HEK293 (cell line): ENCODE data around the gene FGD3.

ENCODE experiments used
- CTCF ChIA-PET: fragments of 350-600 bp; formaldehyde crosslinking; extraction: SDS; loops from one replicate; lab custom pipeline; 2021; ENCODE audit warnings: antibody characterized with exemption; lab: Yijun Ruan, JAX
- POLR2A ChIA-PET: fragments of 300-600 bp; formaldehyde crosslinking; extraction: SDS; loops from one replicate; lab custom pipeline; 2020; ENCODE audit warnings: antibody characterized with exemption, inconsistent platforms; lab: Yijun Ruan, JAX
- H3K27ac ChIP-seq: fragments of 200-500 bp; sonication (Bioruptor generic); 2 replicates; pipeline ENCODE4 v1.5.1; 2014; ENCODE audit warnings: low read depth, low read length, control low read depth, inconsistent platforms; ENCODE audit errors: extremely low read depth
- H3K36me3 ChIP-seq, 2 experiments: fragments of 200-500 bp in 1 of 2; sonication (Bioruptor generic) in 1 of 2; 1 replicate in 1 of 2; 2 replicates in 1 of 2; pipeline ENCODE4 v1.5.1; 2014 to 2017; ENCODE audit warnings: inconsistent platforms in 2 of 2, low read length in 2 of 2; ENCODE audit not compliant: control insufficient read depth in 2 of 2, insufficient read depth in 1 of 2
- H3K4me1 ChIP-seq: fragments of 200-500 bp; sonication (Bioruptor generic); 2 replicates; pipeline ENCODE4 v1.5.1; 2014; ENCODE audit warnings: mild to moderate bottlenecking, low read length, inconsistent platforms; ENCODE audit not compliant: control insufficient read depth, insufficient read depth
- H3K4me3 ChIP-seq: 2 replicates; pipeline ENCODE4 v1.5.1; 2011; ENCODE audit warnings: low read depth, mild to moderate bottlenecking, control low read depth, low read length, moderate library complexity
- H3K9me3 ChIP-seq: fragments of 200-500 bp; sonication (Bioruptor generic); 2 replicates; pipeline ENCODE4 v1.5.1; 2014; ENCODE audit warnings: low read depth, low read length, inconsistent platforms; ENCODE audit not compliant: control insufficient read depth, insufficient read depth
- HOXD13 ChIP-seq: sonication (generic); formaldehyde crosslinking; IDR thresholded peaks from 2 replicates; pipeline ENCODE4 v1.8.0; 2022; ENCODE audit warnings: missing genetic modification reagents, borderline replicate concordance
- OSR2 ChIP-seq: fragments of 450-650 bp; formaldehyde crosslinking; IDR thresholded peaks from 2 replicates; pipeline ENCODE4 v1.5.1; 2016; ENCODE audit warnings: missing biosample characterization, missing genetic modification characterization
- PATZ1 ChIP-seq: fragments of 450-650 bp; formaldehyde crosslinking; IDR thresholded peaks from 2 replicates; pipeline ENCODE4 v1.5.1; 2016; ENCODE audit warnings: missing biosample characterization, missing genetic modification characterization
- SCRT2 ChIP-seq: fragments of 450-650 bp; formaldehyde crosslinking; IDR thresholded peaks from 2 replicates; pipeline ENCODE4 v1.5.1; 2016; ENCODE audit warnings: missing biosample characterization, missing genetic modification characterization
- ZBTB17 ChIP-seq: fragments of 450-650 bp; formaldehyde crosslinking; IDR thresholded peaks from 2 replicates; pipeline ENCODE4 v1.5.1; 2016; ENCODE audit warnings: missing biosample characterization, missing genetic modification characterization
- ZNF114 ChIP-seq: fragments of 450-650 bp; formaldehyde crosslinking; IDR thresholded peaks from 2 replicates; pipeline ENCODE4 v1.5.0; 2017; ENCODE audit warnings: missing biosample characterization, missing genetic modification characterization
- ZNF140 ChIP-seq: fragments of 450-650 bp; formaldehyde crosslinking; IDR thresholded peaks from 2 replicates; pipeline ENCODE4 v1.5.1; 2016; ENCODE audit warnings: missing biosample characterization, missing genetic modification characterization
- ZNF211 ChIP-seq: fragments of 450-650 bp; formaldehyde crosslinking; IDR thresholded peaks from 2 replicates; pipeline ENCODE4 v1.5.1; 2016; ENCODE audit warnings: low read depth, missing biosample characterization, missing genetic modification characterization
- ZNF621 ChIP-seq: fragments of 450-650 bp; formaldehyde crosslinking; IDR thresholded peaks from 2 replicates; pipeline ENCODE4 v1.5.1; 2017; ENCODE audit warnings: missing biosample characterization, missing genetic modification characterization
- ZNF623 ChIP-seq: fragments of 450-650 bp; formaldehyde crosslinking; IDR thresholded peaks from 2 replicates; pipeline ENCODE4 v1.5.1; 2016; ENCODE audit warnings: missing biosample characterization, missing genetic modification characterization
- TF ChIP-seq, protein P1 (sequence below): fragments of 450-650 bp; formaldehyde crosslinking; IDR thresholded peaks from 2 replicates; pipeline ENCODE4 v1.5.1; 2017; ENCODE audit warnings: missing biosample characterization, missing genetic modification characterization
- TF ChIP-seq, protein P2 (sequence below): fragments of 450-650 bp; formaldehyde crosslinking; IDR thresholded peaks from 2 replicates; pipeline ENCODE4 v1.5.1; 2017; ENCODE audit warnings: missing biosample characterization, mild to moderate bottlenecking, missing genetic modification characterization, moderate library complexity
- TF ChIP-seq, protein P3 (sequence below): fragments of 450-650 bp; formaldehyde crosslinking; IDR thresholded peaks from 2 replicates; pipeline ENCODE4 v1.5.1; 2017; ENCODE audit warnings: missing biosample characterization, missing genetic modification characterization
- TF ChIP-seq, protein P4 (sequence below): fragments of 450-650 bp; formaldehyde crosslinking; IDR thresholded peaks from 2 replicates; pipeline ENCODE4 v1.5.1; 2016; ENCODE audit warnings: missing biosample characterization, missing genetic modification characterization

FGD3 gene

GRCh38 chr9:93007529-93008058 lies 60.3 kb downstream of the FGD3 start:
- Histone ChIP-seq H3K9me3 (no peaks in the 10 kb centered on the region), H3K27ac (no peak overlapping the region), H3K4me3 (no peak overlapping the region), H3K36me3 (no peaks in the 10 kb centered on the region), H3K4me1 (no peaks in the 10 kb centered on the region)
- ChIA-PET CTCF (no interaction called here), POLR2A (no interaction called here)
- TF ChIP-seq SCRT2 (tag by site-specific recombination): no peak
- TF ChIP-seq ZNF623: no peak
- TF ChIP-seq ZNF140 (tag by site-specific recombination): no peak
- no peak for TF ChIP-seq HOXD13 (CRISPR knock-in tag)
- no peak for TF ChIP-seq ZNF211 (tag by site-specific recombination)
- TF ChIP-seq, protein P1, sequence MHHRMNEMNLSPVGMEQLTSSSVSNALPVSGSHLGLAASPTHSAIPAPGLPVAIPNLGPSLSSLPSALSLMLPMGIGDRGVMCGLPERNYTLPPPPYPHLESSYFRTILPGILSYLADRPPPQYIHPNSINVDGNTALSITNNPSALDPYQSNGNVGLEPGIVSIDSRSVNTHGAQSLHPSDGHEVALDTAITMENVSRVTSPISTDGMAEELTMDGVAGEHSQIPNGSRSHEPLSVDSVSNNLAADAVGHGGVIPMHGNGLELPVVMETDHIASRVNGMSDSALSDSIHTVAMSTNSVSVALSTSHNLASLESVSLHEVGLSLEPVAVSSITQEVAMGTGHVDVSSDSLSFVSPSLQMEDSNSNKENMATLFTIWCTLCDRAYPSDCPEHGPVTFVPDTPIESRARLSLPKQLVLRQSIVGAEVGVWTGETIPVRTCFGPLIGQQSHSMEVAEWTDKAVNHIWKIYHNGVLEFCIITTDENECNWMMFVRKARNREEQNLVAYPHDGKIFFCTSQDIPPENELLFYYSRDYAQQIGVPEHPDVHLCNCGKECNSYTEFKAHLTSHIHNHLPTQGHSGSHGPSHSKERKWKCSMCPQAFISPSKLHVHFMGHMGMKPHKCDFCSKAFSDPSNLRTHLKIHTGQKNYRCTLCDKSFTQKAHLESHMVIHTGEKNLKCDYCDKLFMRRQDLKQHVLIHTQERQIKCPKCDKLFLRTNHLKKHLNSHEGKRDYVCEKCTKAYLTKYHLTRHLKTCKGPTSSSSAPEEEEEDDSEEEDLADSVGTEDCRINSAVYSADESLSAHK: no peak
- TF ChIP-seq, protein P2, sequence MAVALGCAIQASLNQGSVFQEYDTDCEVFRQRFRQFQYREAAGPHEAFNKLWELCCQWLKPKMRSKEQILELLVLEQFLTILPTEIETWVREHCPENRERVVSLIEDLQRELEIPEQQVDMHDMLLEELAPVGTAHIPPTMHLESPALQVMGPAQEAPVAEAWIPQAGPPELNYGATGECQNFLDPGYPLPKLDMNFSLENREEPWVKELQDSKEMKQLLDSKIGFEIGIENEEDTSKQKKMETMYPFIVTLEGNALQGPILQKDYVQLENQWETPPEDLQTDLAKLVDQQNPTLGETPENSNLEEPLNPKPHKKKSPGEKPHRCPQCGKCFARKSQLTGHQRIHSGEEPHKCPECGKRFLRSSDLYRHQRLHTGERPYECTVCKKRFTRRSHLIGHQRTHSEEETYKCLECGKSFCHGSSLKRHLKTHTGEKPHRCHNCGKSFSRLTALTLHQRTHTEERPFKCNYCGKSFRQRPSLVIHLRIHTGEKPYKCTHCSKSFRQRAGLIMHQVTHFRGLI (tag by site-specific recombination): no peak
- TF ChIP-seq OSR2 (tag by site-specific recombination): no peak
- TF ChIP-seq, protein P3, sequence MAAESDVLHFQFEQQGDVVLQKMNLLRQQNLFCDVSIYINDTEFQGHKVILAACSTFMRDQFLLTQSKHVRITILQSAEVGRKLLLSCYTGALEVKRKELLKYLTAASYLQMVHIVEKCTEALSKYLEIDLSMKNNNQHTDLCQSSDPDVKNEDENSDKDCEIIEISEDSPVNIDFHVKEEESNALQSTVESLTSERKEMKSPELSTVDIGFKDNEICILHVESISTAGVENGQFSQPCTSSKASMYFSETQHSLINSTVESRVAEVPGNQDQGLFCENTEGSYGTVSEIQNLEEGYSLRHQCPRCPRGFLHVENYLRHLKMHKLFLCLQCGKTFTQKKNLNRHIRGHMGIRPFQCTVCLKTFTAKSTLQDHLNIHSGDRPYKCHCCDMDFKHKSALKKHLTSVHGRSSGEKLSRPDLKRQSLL: no peak
- no peak for TF ChIP-seq ZNF114 (tag by site-specific recombination)
- TF ChIP-seq, protein P4, sequence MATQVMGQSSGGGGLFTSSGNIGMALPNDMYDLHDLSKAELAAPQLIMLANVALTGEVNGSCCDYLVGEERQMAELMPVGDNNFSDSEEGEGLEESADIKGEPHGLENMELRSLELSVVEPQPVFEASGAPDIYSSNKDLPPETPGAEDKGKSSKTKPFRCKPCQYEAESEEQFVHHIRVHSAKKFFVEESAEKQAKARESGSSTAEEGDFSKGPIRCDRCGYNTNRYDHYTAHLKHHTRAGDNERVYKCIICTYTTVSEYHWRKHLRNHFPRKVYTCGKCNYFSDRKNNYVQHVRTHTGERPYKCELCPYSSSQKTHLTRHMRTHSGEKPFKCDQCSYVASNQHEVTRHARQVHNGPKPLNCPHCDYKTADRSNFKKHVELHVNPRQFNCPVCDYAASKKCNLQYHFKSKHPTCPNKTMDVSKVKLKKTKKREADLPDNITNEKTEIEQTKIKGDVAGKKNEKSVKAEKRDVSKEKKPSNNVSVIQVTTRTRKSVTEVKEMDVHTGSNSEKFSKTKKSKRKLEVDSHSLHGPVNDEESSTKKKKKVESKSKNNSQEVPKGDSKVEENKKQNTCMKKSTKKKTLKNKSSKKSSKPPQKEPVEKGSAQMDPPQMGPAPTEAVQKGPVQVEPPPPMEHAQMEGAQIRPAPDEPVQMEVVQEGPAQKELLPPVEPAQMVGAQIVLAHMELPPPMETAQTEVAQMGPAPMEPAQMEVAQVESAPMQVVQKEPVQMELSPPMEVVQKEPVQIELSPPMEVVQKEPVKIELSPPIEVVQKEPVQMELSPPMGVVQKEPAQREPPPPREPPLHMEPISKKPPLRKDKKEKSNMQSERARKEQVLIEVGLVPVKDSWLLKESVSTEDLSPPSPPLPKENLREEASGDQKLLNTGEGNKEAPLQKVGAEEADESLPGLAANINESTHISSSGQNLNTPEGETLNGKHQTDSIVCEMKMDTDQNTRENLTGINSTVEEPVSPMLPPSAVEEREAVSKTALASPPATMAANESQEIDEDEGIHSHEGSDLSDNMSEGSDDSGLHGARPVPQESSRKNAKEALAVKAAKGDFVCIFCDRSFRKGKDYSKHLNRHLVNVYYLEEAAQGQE (tag by site-specific recombination): no peak
- no peak for TF ChIP-seq PATZ1

DNA sequence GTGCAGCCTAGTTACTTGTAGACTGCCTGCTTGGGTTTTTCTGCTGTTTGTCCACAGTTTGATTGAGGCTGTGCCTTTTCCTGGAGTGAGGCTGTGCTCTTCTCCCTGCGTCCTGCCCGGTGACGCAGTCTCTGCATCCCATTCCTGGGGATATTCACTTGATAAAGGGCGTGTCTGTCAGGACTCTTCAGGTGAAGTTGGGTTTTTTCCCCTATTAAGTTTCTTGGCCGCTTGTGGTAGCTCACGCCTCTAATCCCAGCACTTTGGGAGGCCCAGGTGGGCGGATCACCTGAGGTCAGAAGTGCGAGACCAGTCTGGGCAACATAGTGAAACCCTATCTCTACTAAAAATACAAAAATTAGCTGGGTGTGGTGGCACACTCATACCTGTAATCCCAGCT lies 61.1 kb downstream of the FGD3 start:
- TF ChIP-seq ZNF621 (tag by site-specific recombination) (no peak), ZBTB17 (tag by site-specific recombination) (no peak)
- TF ChIP-seq, all 188 proteins: peak for 0
- POLR2A ChIA-PET: no interaction called here
- no peak overlapping the region for H3K27ac ChIP-seq
- no peak overlapping the region for H3K4me3 ChIP-seq
- no peaks in the 10 kb centered on the region for H3K36me3 ChIP-seq
- CTCF ChIA-PET: no interaction called here
- no peaks in the 10 kb centered on the region for H3K4me1 ChIP-seq
- no peaks in the 10 kb centered on the region for H3K9me3 ChIP-seq
